ENCODE data around the gene WNT3. TPM values are rescaled to one million over a fixed set of nuclear protein-coding genes. Genes with fewer than 3 reads are reported as not detected.

The WNT3 gene
- total RNA-seq, 1 donor = 0.63 TPM

- no peak overlapping the region for H3K4me3 ChIP-seq (ENCODE audit: low read depth, low read length)
- no peak for TF ChIP-seq CTCF (IDR thresholded peaks at IDR 0.05; ENCODE audit: insufficient read depth, low read length)
- DNase-seq (ENCODE audit: low read depth) = no peak
Observed at GRCh38 chr17:46809110-46809571, 9.4 kb downstream of the WNT3 start.

- DNase-seq (ENCODE audit: low read depth) = no peak
- TF ChIP-seq CTCF (IDR thresholded peaks at IDR 0.05; ENCODE audit: insufficient read depth, low read length) = no peak
Observed at GRCh38 chr17:46805771-46806170, 12.7 kb downstream of the WNT3 start.

GRCh38 chr17:46803544-46803943 is 14.9 kb downstream of the WNT3 start:
- no peak for TF ChIP-seq CTCF (IDR thresholded peaks at IDR 0.05; ENCODE audit: insufficient read depth, low read length)
- DNase-seq (ENCODE audit: low read depth) = no peak
- no peak overlapping the region for H3K4me3 ChIP-seq (ENCODE audit: low read depth, low read length)

More at GRCh38 chr17:46805771-46806170, 12.7 kb downstream of the WNT3 start:
- H3K4me3 ChIP-seq (ENCODE audit: low read depth, low read length) = no peak overlapping the region

GRCh38 chr17:46802800-46803199 is 15.7 kb downstream of the WNT3 start:
- no peak for TF ChIP-seq CTCF (IDR thresholded peaks at IDR 0.05; ENCODE audit: insufficient read depth, low read length)
- H3K4me3 ChIP-seq (ENCODE audit: low read depth, low read length) = no peak overlapping the region
- DNase-seq (ENCODE audit: low read depth) = no peak

- no peak overlapping the region for H3K4me3 ChIP-seq (ENCODE audit: low read depth, low read length)
- no peak for TF ChIP-seq CTCF (IDR thresholded peaks at IDR 0.05; ENCODE audit: insufficient read depth, low read length)
- no peak for DNase-seq (ENCODE audit: low read depth)
Observed at GRCh38 chr17:46800573-46800972, 17.9 kb downstream of the WNT3 start.

GRCh38 chr17:46796956-46797530 is 21.4 kb downstream of the WNT3 start:
- TF ChIP-seq CTCF (IDR thresholded peaks at IDR 0.05; ENCODE audit: insufficient read depth, low read length) = no peak
- no peak overlapping the region for H3K4me3 ChIP-seq (ENCODE audit: low read depth, low read length)
- DNase-seq (ENCODE audit: low read depth) = no peak

GRCh38 chr17:46796524-46796923 is 22.0 kb downstream of the WNT3 start:
- TF ChIP-seq CTCF (IDR thresholded peaks at IDR 0.05; ENCODE audit: insufficient read depth, low read length) = no peak
- H3K4me3 ChIP-seq (ENCODE audit: low read depth, low read length) = no peak overlapping the region
- no peak for DNase-seq (ENCODE audit: low read depth)
